Measurements from ENCODE around the gene ETS1.

ETS1 gene

GRCh38 chr11:128575174-128575960 is 12.0 kb downstream of the ETS1 start:
- POLR2A ChIA-PET (ENCODE audit: low non-redundant PET) = interaction anchor here (0.6 kb wide), 1 partner anchor 107 kb away, joined by 3 read pairs; no protein-coding TSS in a partner anchor
- CTCF ChIA-PET = no interaction called here
- no peak for TF ChIP-seq CTCF (conservative IDR thresholded peaks at IDR 0.05; ENCODE audit: low read depth)
- no peak overlapping the region for H3K27ac ChIP-seq
- DNase-seq (ENCODE audit: low spot score) = no peak

GRCh38 chr11:128574576-128575011 is 12.8 kb downstream of the ETS1 start:
- ChIA-PET POLR2A (ENCODE audit: low non-redundant PET) (no interaction called here), CTCF (interaction anchor here (1.0 kb wide), 1 partner anchor 339 kb away, joined by 3 read pairs; no protein-coding TSS in a partner anchor)
- DNase-seq (ENCODE audit: low spot score) = no peak
- no peak for TF ChIP-seq CTCF (conservative IDR thresholded peaks at IDR 0.05; ENCODE audit: low read depth)
- no peak overlapping the region for H3K27ac ChIP-seq

GRCh38 chr11:128573638-128574037 is 13.7 kb downstream of the ETS1 start:
- CTCF ChIA-PET = interaction anchor here (1.0 kb wide), 1 partner anchor 338 kb away, joined by 3 read pairs; no protein-coding TSS in a partner anchor
- no peak for DNase-seq (ENCODE audit: low spot score)
- no peak for TF ChIP-seq CTCF (conservative IDR thresholded peaks at IDR 0.05; ENCODE audit: low read depth)
- POLR2A ChIA-PET (ENCODE audit: low non-redundant PET) = no interaction called here
- H3K27ac ChIP-seq = no peak overlapping the region

GRCh38 chr11:128572965-128573364 is 14.4 kb downstream of the ETS1 start:
- ChIA-PET CTCF (no interaction called here), POLR2A (ENCODE audit: low non-redundant PET) (no interaction called here)
- TF ChIP-seq CTCF (conservative IDR thresholded peaks at IDR 0.05; ENCODE audit: low read depth) = no peak
- no peak overlapping the region for H3K27ac ChIP-seq
- DNase-seq (ENCODE audit: low spot score) = no peak

GRCh38 chr11:128570632-128571031 is 16.7 kb downstream of the ETS1 start:
- TF ChIP-seq CTCF (conservative IDR thresholded peaks at IDR 0.05; ENCODE audit: low read depth) = no peak
- ChIA-PET CTCF (interaction anchor here (0.6 kb wide), 1 partner anchor 33 kb away, joined by 3 read pairs; no protein-coding TSS in a partner anchor), POLR2A (ENCODE audit: low non-redundant PET) (no interaction called here)
- H3K27ac ChIP-seq = no peak overlapping the region
- no peak for DNase-seq (ENCODE audit: low spot score)

GRCh38 chr11:128569291-128569690 is 18.1 kb downstream of the ETS1 start:
- no peak overlapping the region for H3K27ac ChIP-seq
- no peak for DNase-seq (ENCODE audit: low spot score)
- no peak for TF ChIP-seq CTCF (conservative IDR thresholded peaks at IDR 0.05; ENCODE audit: low read depth)
- ChIA-PET CTCF (interaction anchor here (1.0 kb wide), 1 partner anchor 14 kb away, joined by 3 read pairs; no protein-coding TSS in a partner anchor), POLR2A (ENCODE audit: low non-redundant PET) (no interaction called here)
